GM18519 (cell line): ENCODE measurements around the gene CFAP58.

Experiments
- ATAC-seq: cut with Tn5 transposase; IDR thresholded peaks from one replicate; pipeline ENCODE4 v1.9.1; 2021; ENCODE audit warnings: mild to moderate bottlenecking, moderate library complexity; ENCODE audit not compliant: unreplicated experiment, low FRiP score

The CFAP58 gene, protein sequence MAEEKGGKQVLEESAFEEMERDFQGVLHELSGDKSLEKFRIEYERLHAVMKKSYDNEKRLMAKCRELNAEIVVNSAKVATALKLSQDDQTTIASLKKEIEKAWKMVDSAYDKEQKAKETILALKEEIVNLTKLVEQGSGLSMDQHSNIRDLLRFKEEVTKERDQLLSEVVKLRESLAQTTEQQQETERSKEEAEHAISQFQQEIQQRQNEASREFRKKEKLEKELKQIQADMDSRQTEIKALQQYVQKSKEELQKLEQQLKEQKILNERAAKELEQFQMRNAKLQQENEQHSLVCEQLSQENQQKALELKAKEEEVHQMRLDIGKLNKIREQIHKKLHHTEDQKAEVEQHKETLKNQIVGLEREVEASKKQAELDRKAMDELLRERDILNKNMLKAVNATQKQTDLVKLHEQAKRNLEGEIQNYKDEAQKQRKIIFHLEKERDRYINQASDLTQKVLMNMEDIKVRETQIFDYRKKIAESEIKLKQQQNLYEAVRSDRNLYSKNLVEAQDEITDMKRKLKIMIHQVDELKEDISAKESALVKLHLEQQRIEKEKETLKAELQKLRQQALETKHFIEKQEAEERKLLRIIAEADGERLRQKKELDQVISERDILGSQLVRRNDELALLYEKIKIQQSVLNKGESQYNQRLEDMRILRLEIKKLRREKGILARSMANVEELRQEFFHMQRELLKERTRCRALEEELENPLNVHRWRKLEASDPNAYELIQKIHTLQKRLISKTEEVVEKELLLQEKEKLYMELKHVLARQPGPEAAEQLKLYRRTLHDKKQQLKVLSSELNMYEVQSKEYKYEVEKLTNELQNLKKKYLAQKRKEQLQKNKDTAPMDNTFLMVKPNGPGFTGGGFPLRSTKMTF

DNA sequence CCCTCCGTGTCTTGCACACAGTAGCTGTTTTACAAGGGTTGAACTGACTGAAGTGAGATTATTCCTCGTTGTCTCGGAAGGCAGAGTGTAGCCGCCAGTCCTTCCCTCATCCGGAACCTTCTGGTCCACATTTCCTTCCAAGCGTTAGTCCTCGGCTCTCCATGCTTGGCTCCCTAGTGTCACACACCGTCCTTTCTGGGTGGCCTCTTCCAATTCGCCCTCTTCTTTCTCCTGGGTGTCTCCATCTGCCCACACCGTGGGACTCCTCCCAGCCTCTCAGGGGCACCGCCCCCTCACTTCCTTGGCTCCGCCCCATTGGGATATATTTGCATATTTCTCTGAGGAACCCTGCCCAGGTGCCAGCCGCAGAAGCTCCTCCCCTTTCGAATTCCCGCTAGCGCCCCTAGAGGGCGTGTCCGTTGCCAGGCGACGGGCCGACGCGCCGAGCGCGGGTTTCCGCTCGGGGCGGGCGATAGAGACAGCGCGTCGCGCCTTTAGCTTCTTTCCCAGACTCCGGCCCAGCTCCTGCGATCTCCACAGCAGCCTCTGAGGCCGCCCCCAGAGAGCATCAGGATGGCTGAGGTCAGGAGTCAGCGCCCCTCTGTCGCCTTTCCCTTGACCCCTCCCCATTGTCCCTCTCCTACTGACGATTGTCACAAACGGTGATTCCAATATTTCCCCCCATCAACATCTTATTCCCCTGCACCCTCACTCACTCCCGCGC lies at the start of gene CFAP58:
CFAP58 (plus strand) TSS at position 509 of the 724 bp plus-strand sequence; CDS start at position 574, 65 bp downstream.
- peak; percentile 55 for ATAC-seq

DNA sequence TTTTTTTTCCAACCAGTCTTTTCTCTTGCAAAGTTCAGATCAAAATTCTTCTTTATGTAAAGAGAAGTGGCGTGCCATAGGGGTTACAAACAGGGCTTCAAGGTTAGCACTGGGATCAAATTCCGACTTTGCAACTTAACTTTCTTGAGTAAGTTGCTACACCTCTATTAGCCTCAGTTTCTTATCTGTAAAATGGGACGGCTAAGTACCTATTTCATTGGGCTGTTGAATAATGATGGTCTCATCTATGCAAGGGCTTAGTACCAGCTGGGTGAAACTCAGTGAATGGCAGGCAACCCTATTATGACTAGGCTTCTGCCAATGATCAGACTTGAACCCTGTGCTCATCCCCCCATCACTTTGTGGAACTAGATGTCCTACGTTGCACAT lies 49.3 kb upstream of the CFAP58 start:
- ATAC-seq: no peak

DNA sequence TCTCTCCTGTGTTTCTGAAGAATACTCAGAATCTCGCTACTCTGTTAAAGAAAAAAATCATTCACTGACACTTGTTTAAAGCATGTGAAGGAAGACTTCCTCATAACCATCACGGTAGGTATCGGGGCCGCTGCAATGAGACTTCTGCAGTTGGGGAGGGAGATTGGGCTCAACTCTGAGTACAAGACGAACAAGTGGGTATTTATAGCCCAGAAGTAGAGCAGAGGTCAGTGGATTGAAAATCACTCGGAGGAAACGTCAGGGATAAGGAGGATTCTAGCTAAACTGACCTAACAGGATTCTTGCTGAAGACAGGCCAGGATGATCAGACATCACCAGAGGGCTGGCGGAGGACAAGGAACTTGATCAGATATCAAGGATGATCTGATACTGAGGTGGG lies 48.7 kb upstream of the CFAP58 start:
- ATAC-seq: no peak

DNA sequence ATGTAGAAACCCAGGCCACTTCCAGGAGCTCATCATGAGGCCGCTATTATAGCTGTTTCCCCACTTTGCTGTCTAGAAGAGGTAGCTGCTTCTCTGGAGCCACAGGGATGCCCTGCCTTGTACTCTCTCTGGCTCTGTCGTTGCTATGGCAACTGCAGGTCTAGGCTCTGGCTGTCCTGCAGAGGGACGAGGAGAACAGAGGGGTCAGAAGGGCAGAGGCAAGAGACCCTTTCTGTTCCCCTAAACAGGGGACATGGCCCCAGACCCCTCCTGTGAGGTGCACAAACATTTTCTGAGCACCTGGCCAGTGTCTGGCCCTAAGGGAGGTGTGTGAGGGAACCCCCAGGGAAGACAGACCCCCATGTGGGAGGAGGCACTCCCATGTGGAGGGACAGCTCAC lies 46.7 kb upstream of the CFAP58 start:
- no peak for ATAC-seq

DNA sequence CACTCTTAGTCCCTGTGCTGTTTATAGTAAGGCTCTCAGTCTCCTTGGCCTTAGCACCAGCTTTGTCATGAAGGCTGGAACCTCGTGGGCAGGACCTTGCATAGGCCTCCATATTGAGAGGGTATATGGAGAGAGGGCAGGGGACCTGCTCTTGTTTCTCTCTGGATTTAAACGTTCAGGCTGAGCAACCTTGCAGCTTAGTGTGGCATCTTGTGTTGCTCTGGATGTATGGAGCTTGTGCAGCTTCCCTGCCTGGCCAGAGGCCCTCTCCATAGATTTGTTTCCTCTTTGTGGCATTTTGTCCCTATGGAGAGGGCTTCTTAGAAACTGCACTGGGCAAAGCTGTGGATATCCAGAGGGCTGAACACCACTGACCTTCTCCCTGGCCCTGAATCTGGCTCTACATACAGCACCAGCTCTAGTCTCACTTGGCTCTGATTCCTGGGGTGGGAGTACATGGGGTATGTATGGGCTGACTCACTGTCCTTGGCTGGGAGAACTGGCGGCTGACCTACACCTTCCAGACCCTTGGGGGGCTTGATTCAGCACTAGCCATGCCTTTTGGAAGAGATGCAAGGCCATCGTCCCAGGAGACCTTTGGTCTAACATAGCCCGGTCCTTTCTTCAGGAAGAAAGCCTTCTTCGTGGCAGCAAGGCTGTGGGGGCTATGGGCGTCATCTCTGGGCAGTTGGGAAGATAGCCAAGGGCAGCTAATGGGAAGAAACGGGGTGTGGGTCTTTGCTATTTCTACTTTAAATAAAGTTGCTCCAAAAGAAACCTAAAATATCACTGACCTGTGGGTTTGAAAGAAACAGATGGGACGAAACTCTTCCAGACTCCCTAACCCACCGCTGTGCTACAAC lies 45.8 kb upstream of the CFAP58 start:
- no peak for ATAC-seq

DNA sequence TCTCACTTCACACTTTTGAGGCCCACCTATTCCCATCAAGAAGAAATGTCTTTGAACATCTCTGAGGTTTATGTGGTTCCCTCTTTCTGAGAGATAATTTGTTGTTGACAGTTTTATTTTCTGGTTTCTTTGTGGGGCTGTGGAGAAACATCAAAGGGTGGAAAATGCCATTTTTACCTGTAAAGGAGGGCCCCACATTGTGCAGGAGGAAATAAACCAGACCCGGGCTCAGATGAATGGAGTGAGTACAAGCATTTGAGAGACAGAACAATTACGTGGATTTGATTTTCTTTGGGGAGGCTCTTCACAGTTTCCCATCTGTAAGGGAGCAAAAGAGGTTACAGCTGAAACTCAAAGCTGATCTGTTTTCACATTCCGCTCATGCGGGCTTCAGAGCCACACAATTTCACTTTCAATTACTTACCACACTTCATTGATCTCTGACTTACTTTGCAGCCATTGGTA lies 45.2 kb upstream of the CFAP58 start:
- peak; percentile 74 for ATAC-seq

DNA sequence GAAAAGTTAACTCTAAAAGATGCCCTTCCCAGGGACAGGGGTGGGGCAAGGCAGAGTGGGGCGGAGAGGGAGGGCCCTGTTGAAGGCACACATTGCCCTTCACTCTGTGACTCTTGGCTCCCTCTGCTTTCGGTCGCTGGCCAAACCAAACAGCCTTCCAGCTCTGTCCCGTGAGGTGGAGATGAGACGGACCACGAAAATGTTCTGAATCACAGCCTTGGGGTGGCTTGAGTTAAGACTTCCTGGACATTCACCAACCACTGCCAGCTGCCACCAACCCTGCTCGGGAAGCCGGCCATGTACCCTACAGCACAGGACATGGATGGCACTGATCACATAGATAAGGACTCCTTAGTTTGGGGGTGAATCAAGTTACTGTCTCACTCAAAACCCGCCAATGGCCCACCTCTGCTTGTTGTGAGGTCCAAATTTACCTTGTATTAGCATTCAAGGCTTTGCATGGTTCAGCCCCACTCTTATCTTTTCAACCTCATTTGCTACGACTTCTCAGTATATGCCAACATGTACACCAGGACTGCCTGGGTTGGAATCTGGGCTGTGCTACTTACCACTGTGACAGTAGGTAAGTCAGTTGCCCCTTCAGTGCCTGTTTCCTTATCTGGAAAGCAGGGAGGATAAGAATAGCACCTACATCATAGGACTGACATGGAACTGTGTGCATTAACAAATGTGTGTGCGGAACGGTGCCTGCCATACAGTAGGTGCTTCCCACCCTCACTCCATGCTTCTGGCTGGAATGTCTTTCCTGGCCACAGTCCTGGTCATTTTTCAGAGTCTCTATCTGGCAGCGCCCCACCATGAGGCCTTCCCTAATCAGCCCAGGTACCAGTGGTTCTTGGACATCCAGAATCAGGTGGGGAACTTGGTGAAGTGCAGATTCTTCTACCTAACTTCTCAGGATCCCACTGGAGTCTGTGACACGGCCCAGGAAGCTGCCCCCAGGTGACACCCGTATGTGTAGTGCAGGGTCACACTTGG lies 43.4 kb upstream of the CFAP58 start:
- no peak for ATAC-seq

DNA sequence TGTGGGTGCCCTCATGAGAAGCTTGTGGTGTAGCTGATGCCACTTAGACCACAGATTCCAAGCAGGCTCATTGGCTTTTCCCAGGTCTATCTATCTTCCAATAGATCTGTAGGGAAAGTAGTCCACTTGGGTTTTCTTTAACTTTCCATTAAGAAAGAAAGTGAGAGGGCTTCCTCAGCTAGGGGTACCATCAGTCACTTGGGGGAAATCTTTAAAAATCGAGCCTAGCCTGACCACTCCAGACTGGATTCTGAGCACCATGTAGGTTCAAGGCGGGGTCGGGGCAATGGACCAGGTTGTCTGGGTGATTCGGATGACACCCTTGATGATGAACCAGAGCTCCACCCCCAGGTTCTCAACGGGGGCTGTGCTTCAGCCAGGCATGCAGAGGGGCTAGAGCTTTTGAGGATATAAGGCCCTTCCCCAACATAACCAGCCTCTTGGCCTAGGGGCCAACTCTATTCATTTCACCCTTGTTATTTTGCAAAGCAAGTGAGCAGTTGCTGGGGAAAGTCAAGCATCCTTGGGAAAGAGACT lies 42.4 kb upstream of the CFAP58 start:
- no peak for ATAC-seq

DNA sequence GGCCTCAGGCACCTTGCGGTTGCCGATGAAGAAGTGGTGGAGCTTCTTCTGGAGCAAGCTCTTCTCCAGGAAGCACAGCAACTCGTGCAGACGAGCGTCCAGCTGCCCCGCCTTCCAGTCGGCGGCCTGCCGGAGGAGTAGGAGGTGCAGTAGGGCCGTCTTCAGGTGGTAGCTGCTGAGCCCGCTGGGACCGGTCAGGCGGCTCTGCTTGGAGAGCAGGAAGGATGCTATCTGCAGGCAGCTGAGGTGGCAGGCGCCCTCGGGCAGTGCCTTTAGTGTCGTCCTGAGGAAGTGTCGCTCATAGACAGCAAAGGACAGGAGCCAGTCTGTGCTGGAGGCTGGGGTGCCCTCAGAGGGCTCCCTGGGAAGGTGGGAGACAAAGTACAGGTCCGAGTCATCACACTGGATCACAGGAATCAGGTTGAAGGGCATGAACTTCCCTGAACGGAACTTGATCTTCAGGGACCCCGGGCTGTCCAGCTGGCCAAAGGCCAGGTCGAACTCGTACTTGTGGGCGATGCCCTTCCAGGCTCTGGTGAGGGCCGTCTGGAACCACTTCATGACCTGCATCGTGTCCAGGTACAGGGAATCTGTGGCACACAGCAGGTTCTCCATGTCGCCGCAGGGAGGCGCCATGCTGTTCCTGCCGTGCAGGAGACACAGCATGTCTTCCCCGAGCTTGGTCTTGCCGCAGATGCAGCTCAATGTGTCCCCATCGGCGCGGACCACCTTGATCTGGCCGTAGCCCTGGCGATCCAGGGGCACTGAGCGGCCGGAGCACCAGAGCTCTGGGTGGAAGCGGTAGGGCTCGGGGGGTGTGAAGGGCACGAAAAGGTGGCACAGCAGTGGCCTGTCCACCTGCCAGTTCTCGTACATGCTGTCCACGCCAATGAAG lies 38.8 kb upstream of the CFAP58 start:
- no peak for ATAC-seq

DNA sequence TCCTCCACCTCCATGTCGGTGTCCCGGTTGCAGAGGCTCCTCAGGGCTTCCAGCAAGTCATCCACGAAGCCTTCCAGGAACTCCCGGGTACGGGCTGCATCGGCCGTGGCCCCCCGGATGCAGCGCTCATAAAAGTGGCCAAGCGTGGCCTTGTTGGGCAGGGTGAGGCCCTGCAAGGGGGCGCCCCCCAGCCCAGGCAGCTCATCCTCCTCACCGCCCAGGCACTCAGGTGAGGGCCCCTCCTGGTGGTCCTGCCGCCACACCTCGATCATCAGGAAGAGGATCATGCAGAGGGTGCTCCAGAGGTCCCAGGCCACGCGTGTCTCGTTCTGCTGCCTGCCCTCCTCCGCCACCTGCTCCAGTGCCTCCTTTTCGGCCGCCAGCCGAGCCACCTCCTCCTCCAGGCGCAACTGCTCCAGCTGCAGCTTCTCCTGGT lies 38.1 kb upstream of the CFAP58 start:
- no peak for ATAC-seq

DNA sequence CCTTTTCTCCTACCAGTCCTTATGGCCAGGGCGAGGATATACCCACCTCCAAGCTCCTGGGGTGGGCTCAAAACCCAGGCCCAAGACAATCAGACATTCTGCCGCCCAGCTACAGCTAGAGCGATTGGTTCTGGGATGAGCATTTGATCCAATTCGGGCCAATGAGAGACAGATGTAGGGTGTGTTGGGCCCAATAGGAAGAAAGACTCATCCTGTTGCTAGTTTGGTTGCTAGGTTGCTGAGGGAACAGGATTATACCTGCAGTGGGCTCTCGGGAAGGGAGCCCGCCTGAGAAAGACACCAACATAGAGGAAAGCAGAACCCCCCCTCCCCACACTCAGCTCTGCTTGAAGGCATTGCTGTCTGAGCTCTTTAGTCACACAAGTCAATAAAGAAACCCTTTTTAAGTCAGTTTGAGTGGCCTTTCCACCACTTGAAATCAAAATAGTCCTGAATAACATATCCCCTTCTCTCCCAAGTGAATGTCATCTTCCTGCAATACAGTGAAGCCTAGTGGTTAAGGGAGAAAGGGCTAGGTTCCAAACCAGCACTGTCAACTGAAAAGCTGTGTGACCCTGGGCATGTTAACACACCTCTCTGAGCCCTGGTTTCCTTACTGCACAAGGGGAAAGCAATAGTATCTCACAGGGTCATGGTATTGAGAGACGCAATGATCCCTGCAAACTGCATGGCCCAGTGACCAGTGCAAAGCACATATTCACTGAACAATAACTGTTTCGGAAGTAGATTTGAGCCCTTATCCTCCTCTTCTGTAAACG lies 37.1 kb upstream of the CFAP58 start:
- ATAC-seq: no peak

DNA sequence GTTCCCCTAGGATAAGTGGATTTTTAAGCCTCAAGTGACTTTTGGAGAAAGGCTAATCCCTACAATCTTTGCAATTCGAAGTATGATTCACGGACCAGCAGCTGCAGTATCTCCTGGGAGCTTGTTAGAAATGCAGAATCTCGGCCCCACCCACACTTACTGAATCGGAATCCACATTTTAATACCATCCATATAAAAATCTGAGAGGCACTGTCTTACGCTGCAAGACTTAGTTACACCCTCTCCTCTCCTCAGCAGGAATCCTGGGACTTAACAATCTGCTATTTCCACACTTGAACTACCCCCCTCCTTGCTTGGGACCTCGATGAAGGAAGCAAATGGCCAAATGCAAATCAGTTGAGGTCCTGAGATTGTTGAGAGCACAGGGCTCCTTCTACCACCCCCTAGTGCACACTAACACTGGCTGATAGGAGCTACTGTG lies 36.3 kb upstream of the CFAP58 start:
- no peak for ATAC-seq

DNA sequence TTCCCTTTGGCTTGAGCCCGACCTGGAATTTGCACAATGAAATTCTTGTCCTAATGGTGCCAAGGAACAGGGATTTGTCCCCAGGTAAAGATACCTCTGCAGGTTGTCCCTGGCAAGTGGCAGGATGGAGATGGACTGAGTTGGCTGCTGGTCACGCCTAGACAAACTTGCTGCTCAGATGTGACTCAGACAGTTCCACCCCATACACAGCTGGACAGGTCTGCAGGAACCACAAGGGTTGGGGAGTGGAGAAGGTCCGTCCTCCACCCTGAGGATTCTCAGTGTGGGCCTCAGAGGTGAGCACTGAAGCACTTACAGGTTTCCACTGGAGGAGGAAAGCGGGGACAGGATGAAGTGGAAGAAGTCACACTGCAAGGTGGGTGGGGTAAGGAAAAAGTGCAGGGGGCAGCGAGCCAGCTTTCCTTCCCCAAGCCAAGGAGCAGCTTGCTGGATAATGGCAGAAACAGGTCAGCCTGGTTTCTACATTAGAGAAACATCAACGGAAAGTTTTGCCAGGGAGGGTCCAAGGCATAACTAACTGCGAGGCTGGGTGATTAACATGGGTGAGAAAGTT lies 35.8 kb upstream of the CFAP58 start:
- no peak for ATAC-seq

DNA sequence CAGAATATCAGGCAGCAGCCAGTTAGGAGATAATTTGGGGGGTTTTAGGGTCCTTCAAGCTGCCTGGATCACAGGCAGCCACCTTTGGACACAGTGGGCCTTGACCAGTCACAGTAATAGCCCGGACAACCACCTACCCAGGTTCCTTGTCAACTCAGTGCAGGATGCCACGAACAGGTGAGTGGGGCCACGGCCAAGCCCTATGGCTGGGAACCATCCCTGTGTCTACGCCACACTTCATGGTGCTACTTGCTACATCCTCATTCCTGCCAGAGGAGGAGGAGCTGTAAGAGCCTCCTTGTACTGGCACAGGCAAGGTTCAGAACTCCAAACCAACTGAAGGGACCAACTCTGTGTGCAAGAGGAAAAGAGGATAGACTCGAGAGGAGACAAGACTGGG lies 35.3 kb upstream of the CFAP58 start:
- ATAC-seq: no peak

DNA sequence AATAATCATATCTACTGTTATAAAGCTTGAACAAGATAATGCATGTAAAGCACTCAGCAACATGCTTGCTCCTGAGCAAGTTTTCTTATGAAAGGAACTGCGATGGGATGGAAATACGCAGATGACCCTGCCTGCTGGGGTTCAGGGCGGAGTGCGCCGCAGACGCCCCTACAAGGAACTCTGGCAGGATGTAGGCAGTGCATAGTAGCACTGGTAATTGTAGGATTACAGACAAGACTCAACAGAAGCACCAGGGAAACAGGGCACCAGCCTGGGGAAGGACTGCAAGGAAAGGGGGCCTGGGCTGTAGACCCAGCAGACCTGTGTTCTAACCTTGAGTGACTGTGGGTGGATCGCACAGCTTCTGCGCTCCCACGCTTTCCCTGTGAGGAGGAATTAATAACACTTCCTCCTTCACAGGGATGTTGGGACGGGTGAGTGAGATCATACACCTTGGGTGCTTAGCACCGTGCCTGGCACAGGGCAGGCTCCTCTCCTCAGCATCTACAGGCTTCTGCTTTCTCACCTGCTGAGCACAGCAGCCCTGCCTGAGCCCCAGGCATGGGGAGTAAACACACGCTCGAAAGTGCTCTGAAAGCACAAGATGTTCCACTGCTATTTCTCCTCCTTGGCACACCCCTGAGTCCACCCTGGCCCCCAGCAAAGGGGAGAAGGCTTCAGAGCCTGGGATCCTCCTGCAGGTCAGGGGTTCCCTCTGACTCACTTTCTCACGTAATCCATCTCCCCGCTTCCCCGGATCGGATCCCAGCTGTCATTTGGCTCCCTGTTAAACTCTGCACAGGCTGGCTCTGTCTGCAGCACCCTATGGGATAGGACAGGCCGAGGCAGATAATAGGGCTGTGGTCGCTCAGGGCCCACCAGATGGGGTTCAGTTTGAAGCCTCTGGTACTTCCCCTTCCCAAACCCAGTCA lies 34.6 kb upstream of the CFAP58 start:
- no peak for ATAC-seq
